ENCODE data around the gene PLXND1.
"Not testable (repeated sequence)": the region's sequence is repeated elsewhere in the genome, so short reads cannot be mapped to it uniquely, and the experiment has no call there.

PLXND1 gene

GRCh38 chr3:129614435-129614834 is 8.0 kb upstream of the PLXND1 start:
- no peak for DNase-seq (ENCODE audit: low spot score)

- no peak for DNase-seq (ENCODE audit: low spot score)
These were observed 6.9 kb upstream of the PLXND1 start for GRCh38 chr3:129613367-129613740.

GRCh38 chr3:129612534-129613366 is 6.3 kb upstream of the PLXND1 start:
- DNase-seq (ENCODE audit: low spot score): no peak

- DNase-seq (ENCODE audit: low spot score): no peak
These were observed 5.5 kb upstream of the PLXND1 start for GRCh38 chr3:129611812-129612533.

GRCh38 chr3:129611446-129611800 is 4.9 kb upstream of the PLXND1 start:
- no peak for DNase-seq (ENCODE audit: low spot score)

- DNase-seq (ENCODE audit: low spot score): not testable (repeated sequence)
These were observed 4.4 kb upstream of the PLXND1 start for GRCh38 chr3:129610794-129611445.

GRCh38 chr3:129610276-129610675 is 3.8 kb upstream of the PLXND1 start:
- no peak for DNase-seq (ENCODE audit: low spot score)

- DNase-seq (ENCODE audit: low spot score): no peak
These were observed 3.2 kb upstream of the PLXND1 start for GRCh38 chr3:129609591-129610182.

- no peak for DNase-seq (ENCODE audit: low spot score)
These were observed 2.6 kb upstream of the PLXND1 start for GRCh38 chr3:129608936-129609590.

GRCh38 chr3:129608087-129608935 is 1.8 kb upstream of the PLXND1 start:
- no peak for DNase-seq (ENCODE audit: low spot score)

- no peak for DNase-seq (ENCODE audit: low spot score)
These were observed 1.1 kb upstream of the PLXND1 start for GRCh38 chr3:129607391-129608068.

GRCh38 chr3:129605922-129606635 is 397 bp downstream of the PLXND1 start:
- DNase-seq (ENCODE audit: low spot score): no peak

GRCh38 chr3:129605203-129605921 is 1.1 kb downstream of the PLXND1 start:
- DNase-seq (ENCODE audit: low spot score): no peak

- DNase-seq (ENCODE audit: low spot score): no peak
These were observed 1.7 kb downstream of the PLXND1 start for GRCh38 chr3:129604767-129605166.

- no peak for DNase-seq (ENCODE audit: low spot score)
These were observed 2.3 kb downstream of the PLXND1 start for GRCh38 chr3:129603991-129604749.

- peak; percentile 36 for DNase-seq (ENCODE audit: low spot score)
These were observed 2.9 kb downstream of the PLXND1 start for GRCh38 chr3:129603561-129603942.

- no peak for DNase-seq (ENCODE audit: low spot score)
These were observed 3.5 kb downstream of the PLXND1 start for GRCh38 chr3:129602730-129603560.

GRCh38 chr3:129602309-129602708 is 4.2 kb downstream of the PLXND1 start:
- DNase-seq (ENCODE audit: low spot score): no peak

Measured in NAMALWA (cell line).